Right lobe of liver (tissue), 6 donors: ENCODE data around the gene SNW1. TPM values are rescaled to one million over a fixed set of nuclear protein-coding genes. Genes with fewer than 3 reads are reported as not detected.

Source experiments
- ATAC-seq, 4 donors: fragments of 200-7000 bp; cut with Tn5 transposase; one replicate each; pipeline ENCODE4 v1.9.1; 2020; ENCODE audit warnings: mild to moderate bottlenecking in 4 of 4, moderate library complexity in 4 of 4
- DNase-seq, 3 donors: peaks; one replicate each; pipeline ENCODE4 v3.0.0-alpha.2; 2020
- H3K27ac ChIP-seq, 3 donors: fragments of 200-600 bp; one replicate each; pipeline ENCODE4 v1.8.0; 2022
- H3K27me3 ChIP-seq, 2 donors: fragments of 200-600 bp; one replicate each; pipeline ENCODE4 v1.8.0; 2022
- H3K36me3 ChIP-seq, 4 donors: fragments of 200-600 bp; sonication (generic) in 1 of 4; one replicate each; pipeline versions ENCODE4 v1.5.1 to v1.8.0; 2017 to 2022; ENCODE audit warnings: control low read depth in 1 of 4
- H3K4me1 ChIP-seq, 4 donors: fragments of 200-600 bp; sonication (generic) in 1 of 4; one replicate each; pipeline versions ENCODE4 v1.5.1 to v1.8.0; 2017 to 2022; ENCODE audit warnings: control low read depth in 1 of 4
- H3K4me3 ChIP-seq, 3 donors: fragments of 200-600 bp; one replicate each; pipeline ENCODE4 v1.8.0; 2022
- H3K9me3 ChIP-seq, 4 donors: fragments of 200-600 bp; sonication (generic) in 1 of 4; one replicate each; pipeline versions ENCODE4 v1.5.1 to v1.8.0; 2017 to 2022; ENCODE audit warnings: control low read depth in 1 of 4
- CTCF ChIP-seq, 4 donors: fragments of 200-600 bp in 3 of 4; fragments of 450-650 bp in 1 of 4; IDR thresholded peaks; one replicate each; pipeline versions ENCODE4 v1.5.1 to v1.8.0; 2016 to 2022; ENCODE audit warnings: antibody characterized with exemption in 4 of 4, mild to moderate bottlenecking in 2 of 4
- POLR2A ChIP-seq: fragments of 450-650 bp; IDR thresholded peaks from one replicate; pipeline ENCODE4 v1.6.1; 2017; ENCODE audit warnings: antibody characterized with exemption, mild to moderate bottlenecking
- WGBS: methylation state at CpG from one replicate; pipeline ENCODE4 v1.1.6; 2018; ENCODE audit warnings: low coverage, low lambda C conversion rate; ENCODE audit not compliant: insufficient coverage; ENCODE audit errors: missing lambda C conversion rate; 5-methylcytosine and 5-hydroxymethylcytosine counted together
- intact Hi-C, 2 donors: fragments of 100-400 bp; cut with DNase I; formaldehyde crosslinking; loops; one replicate each; pipeline versions ENCODE4 v1.11.2 to v1.14.1; 2022
- total RNA-seq, 6 experiments: library from RNA; depleted of rRNA in 2 of 6; stranded (reverse); fragments of >200 nt in 2 of 6; fragmentation: NEBNext Ultra II Directional in 3 of 6; extraction: Animal tissue kit (Norgen Biotek cat#: 25700) in 3 of 6; gene quantifications; one replicate each; pipeline versions ENCODE4 v1.1.0 to v1.2.4, GENCODE V29; 2016 to 2023
- donor health status: DM: no; HTN: yes; CAD: no.
- donor health status: DM: no; HTN: no; CAD: no.
- donor health status: DM: no; HTN: no; CAD: no.
- donor health status: DM: no; HTN: yes; CAD: no.
- donor health status: DM: no; HTN: yes; CAD: no.

The SNW1 gene
- total RNA-seq, 6 experiments from 2014 or later: 16.2 to 27.9 (median 22.1) TPM

- intact Hi-C loops: no loop called here
- peak in 1 of 4 donors; percentile 40 for ATAC-seq
- H3K4me1 ChIP-seq: no peaks in the 10 kb centered on the region
- WGBS: 70% methylated on average over 6 of the region's 7 CpGs
- H3K4me3 ChIP-seq: no peak overlapping the region
- no peaks in the 10 kb centered on the region for H3K9me3 ChIP-seq
- no peak overlapping the region for H3K27ac ChIP-seq
- DNase-seq: no peak
- peaks cover 0 to 24% (median 4%) of the 10 kb centered on the region in 4 donors for H3K36me3 ChIP-seq
- TF ChIP-seq POLR2A (no peak), CTCF (IDR thresholded peaks at IDR 0.05) (no peak)
- H3K27me3 ChIP-seq: no peaks in the 10 kb centered on the region
Measured at GRCh38 chr14:77681196-77682157, 79.5 kb downstream of the SNW1 start.

GRCh38 chr14:77674931-77675330 lies 86.0 kb downstream of the SNW1 start:
- TF ChIP-seq POLR2A: no peak
- no peak for TF ChIP-seq CTCF (IDR thresholded peaks at IDR 0.05)
- H3K9me3 ChIP-seq: no peaks in the 10 kb centered on the region
- no peak for ATAC-seq
- peaks cover 0 to 39% (median 11%) of the 10 kb centered on the region in 4 donors for H3K36me3 ChIP-seq
- 89% methylated on average over 8 of the region's 8 CpGs for WGBS
- no peak overlapping the region for H3K4me3 ChIP-seq
- no peak for DNase-seq
- intact Hi-C loops: no loop called here
- H3K27me3 ChIP-seq: no peaks in the 10 kb centered on the region
- no peaks in the 10 kb centered on the region for H3K4me1 ChIP-seq
- H3K27ac ChIP-seq: no peak overlapping the region

- intact Hi-C loops: no loop called here
- Histone ChIP-seq H3K9me3 (no peaks in the 10 kb centered on the region), H3K27ac (no peak overlapping the region), H3K4me3 (no peak overlapping the region), H3K4me1 (no peaks in the 10 kb centered on the region), H3K36me3 (peaks cover 0 to 25% (median 7%) of the 10 kb centered on the region in 4 donors), H3K27me3 (no peaks in the 10 kb centered on the region)
- ATAC-seq (no peak), DNase-seq (no peak)
- no peak for TF ChIP-seq POLR2A
- TF ChIP-seq CTCF (IDR thresholded peaks at IDR 0.05): no peak
Measured at GRCh38 chr14:77673193-77673592, 87.8 kb downstream of the SNW1 start.

Other genes starting within 250 kb of the SNW1 start
- 10 to 100 TPM in 3 of 6 experiments, 1 to 10 TPM in 3; 5.9 to 16.4 (median 10.7) TPM for gene SPTLC2, start 144.5 kb downstream of the SNW1 start, total RNA-seq
- gene ALKBH1, start 53.1 kb downstream of the SNW1 start, total RNA-seq: 1 to 10 TPM; 4.9 to 7.1 (median 5.5) TPM
- 100 to 1,000 TPM in 2 of 6 experiments, 10 to 100 TPM in 4; 51.3 to 214 (median 60.6) TPM for gene SLIRP, start 53.1 kb downstream of the SNW1 start, total RNA-seq
- 1 to 10 TPM; 3.7 to 6.0 (median 5.1) TPM for gene ADCK1, start 39.0 kb upstream of the SNW1 start, total RNA-seq